Urinary bladder (tissue), 4 donors: Measurements from ENCODE around the gene ADARB2. TPM values are rescaled to one million over a fixed set of nuclear protein-coding genes. Genes with fewer than 3 reads are reported as not detected.

Experiments used
- DNase-seq: peaks from one replicate; pipeline ENCODE4 v3.0.0-alpha.2; 2015; ENCODE audit errors: extremely low spot score
- H3K27ac ChIP-seq: one replicate; pipeline ENCODE4 v1.5.1; 2013; ENCODE audit warnings: low read depth, mild to moderate bottlenecking, moderate library complexity
- H3K36me3 ChIP-seq: one replicate; pipeline ENCODE4 v1.6.1; 2013; ENCODE audit warnings: mild to moderate bottlenecking, moderate library complexity; ENCODE audit not compliant: insufficient read depth
- H3K4me1 ChIP-seq: one replicate; pipeline ENCODE4 v1.6.1; 2013; ENCODE audit warnings: mild to moderate bottlenecking, moderate library complexity; ENCODE audit not compliant: insufficient read depth
- H3K4me3 ChIP-seq: one replicate; pipeline ENCODE4 v1.5.1; 2013; ENCODE audit warnings: low read depth, low read length
- WGBS: extraction: QIAGEN DNeasy Blood & Tissue Kit; methylation state at CpG from one replicate; pipeline ENCODE4 v1.1.7; 2013; 5-methylcytosine and 5-hydroxymethylcytosine counted together
- polyA plus RNA-seq: library from polyadenylated mRNA; stranded (reverse); fragments of 200-250 nt; gene quantifications from one replicate; pipeline ENCODE4 v1.2.3, GENCODE V29; 2013
- total RNA-seq: library from RNA; depleted of rRNA; stranded (reverse); fragments of >200 nt; gene quantifications from one replicate; pipeline ENCODE4 v1.2.3, GENCODE V29; 2014
- donor health status: healthy with polysubstance abuse.
- donor health status: healthy.

The ADARB2 gene
- total and polyA plus RNA-seq, 2 donors = 0.26 to 1.0 TPM

DNA sequence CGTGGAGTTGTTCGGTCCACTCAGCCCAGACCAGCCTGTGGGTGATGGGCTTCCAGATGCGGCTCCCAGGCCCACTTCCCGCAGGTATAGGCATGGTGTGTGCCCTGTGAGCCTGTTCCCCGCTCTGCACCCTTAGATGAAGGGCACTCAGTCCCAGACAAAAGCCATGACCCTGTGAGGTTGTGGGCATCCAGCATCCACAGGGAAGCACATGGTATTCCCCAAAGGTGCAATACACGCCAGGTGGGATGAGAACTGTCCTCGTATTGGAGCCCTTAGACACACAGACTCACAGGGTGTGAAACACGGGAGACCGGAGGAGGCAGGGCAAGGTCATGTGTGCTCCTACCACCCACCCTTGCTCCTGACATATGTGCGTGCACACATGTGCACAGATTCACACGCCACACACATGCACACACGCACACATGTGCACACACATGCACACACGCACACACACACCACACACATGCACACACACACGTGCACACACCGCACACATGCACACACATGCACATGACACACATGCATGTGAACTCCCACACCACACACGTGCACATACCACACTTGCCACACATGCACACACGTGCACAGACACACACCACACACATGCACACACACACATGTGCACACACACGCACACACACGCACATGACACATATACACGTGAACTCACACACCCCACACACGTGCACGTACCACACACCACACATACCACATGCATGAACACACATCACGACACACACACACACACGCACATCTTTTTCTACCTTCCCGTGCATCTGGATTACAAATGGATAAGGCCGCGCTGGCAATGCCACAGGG is 361.8 kb downstream of the ADARB2 start:
- Histone ChIP-seq H3K4me1 (no peaks in the 10 kb centered on the region), H3K36me3 (no peaks in the 10 kb centered on the region), H3K27ac (no peak overlapping the region), H3K4me3 (no peak overlapping the region)
- no peak for DNase-seq
- 87% methylated on average over 27 of the region's 27 CpGs for WGBS

DNA sequence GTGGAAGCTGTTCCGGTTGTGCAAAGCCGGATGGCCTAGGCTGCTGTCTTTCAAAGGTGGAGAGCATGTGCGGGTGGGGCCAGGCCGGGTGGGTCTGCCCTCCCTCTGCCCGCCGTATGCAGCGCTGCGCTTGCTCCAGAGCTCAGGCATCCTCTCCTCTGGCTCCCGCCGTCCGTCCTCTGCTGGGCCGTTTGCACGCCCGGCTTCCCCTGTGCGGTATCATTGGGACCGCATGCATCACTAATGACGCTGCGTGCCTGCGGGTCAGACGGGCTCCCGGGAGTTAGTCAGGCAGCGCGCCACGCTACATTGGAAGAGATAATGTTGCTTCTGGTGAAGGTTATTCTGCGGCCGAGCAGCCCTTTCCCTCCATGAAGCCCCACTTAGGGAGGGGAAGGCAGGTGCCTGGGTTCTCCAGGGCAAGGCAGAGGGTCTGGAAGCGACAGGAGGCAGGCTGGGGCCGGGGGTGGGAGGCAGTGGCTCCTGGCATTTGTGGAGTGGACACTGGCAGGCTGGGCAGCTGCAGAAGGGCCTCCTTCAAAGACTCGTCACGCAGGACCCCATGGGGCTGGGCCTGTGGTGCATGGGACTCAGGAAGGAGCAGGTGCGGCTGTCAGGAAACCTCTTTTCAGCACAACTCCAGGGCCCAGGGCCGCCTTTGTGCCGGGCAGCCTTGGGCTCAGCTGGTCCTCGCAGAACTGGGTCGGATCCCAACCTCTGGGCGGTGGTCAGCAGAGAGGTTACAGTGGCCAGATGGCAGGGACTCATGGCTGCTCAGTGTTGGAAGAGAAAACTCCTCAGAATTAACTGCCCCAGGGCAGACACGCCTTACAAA is 362.6 kb downstream of the ADARB2 start:
- no peak for DNase-seq
- 89% methylated on average over 37 of the region's 37 CpGs for WGBS

DNA sequence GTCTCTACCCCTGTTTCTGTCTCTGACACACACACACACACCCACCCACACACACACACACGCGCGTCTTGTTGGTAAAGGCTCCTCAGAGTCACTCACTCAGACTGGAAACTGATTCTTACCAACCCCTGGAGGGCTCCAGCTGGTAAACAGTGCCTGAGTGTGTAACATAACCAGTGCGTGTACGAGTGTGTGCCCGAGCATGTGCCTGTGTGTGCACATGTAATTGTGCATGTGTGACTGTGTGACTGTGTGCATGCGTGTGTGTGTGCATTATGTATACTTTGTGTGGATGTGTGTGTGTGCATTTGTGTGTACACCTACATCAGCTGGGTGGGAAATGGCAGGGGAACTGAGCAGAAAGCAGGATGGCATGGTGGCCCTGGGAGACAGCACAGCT is 364.0 kb downstream of the ADARB2 start:
- H3K36me3 ChIP-seq = no peaks in the 10 kb centered on the region
- WGBS = 90% methylated on average over 7 of the region's 7 CpGs
- no peak for DNase-seq
- no peak overlapping the region for H3K4me3 ChIP-seq
- H3K27ac ChIP-seq = no peak overlapping the region
- no peaks in the 10 kb centered on the region for H3K4me1 ChIP-seq

More for the DNA sequence above, 362.6 kb downstream of the ADARB2 start:
- no peak overlapping the region for H3K4me3 ChIP-seq
- H3K4me1 ChIP-seq = no peaks in the 10 kb centered on the region
- no peaks in the 10 kb centered on the region for H3K36me3 ChIP-seq
- H3K27ac ChIP-seq = no peak overlapping the region

DNA sequence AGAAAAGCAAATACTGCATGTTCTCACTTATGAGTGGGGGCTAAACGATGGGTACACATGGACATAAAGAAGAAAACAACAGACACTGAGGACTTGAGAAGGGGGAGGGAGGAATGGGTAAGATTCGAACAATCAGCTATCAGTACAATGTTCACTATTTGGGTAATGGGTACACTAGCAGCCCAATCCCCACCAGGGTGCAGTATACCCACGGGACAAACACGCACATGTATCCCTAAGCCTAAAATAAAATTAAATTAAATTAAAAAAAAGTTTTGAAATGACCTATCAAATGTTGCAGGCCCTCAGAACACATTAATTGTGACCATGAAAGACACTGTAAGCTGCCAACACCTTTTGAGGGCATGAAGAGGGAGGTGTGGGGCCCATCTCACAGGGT is 365.1 kb downstream of the ADARB2 start:
- DNase-seq = no peak
- no peak overlapping the region for H3K4me3 ChIP-seq
- H3K36me3 ChIP-seq = no peaks in the 10 kb centered on the region
- no peak overlapping the region for H3K27ac ChIP-seq
- no peaks in the 10 kb centered on the region for H3K4me1 ChIP-seq
- WGBS = 90% methylated on average over 4 of the region's 4 CpGs

DNA sequence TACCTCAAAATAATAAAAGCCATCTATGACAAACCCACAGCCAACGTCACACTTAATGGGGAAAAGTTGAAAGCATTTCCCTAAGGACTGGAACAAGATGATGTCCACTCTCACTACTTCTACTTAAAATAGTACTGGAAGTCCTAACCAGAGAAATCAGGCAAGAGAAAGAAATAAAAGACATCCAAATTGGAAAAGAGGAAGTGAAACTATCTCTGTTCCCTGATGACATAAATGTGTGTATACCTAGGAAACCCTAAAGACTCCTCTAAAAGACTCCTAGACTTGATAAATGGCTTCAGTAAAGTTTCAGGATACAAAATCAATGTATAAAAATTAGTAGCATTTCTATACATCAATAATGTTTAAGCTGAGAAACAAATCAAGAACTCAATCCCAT is 367.0 kb downstream of the ADARB2 start:
- Histone ChIP-seq H3K36me3 (no peaks in the 10 kb centered on the region), H3K27ac (no peak overlapping the region), H3K4me3 (no peak overlapping the region), H3K4me1 (no peaks in the 10 kb centered on the region)
- no peak for DNase-seq
- WGBS = 59% methylated on average over 1 of the region's 1 CpG

DNA sequence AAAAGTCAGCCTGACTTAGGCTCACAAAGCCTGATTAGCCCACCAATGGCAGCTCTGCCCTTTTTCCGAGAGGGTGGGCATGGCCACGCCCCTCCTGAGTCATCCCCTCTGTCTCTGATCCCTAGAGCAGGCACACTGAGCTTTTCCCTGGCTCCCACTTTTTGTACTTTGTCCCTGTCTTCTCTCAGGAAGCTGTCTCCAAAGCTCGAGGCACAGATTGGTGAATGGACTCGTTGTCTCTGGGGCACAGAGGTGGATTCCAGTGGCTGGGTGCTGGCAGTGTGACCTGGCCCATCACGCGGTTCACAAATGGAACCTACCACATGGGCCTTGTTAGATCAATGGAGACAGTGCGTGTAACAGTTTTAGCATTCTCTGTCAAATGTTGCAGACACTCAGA is 367.7 kb downstream of the ADARB2 start:
- Histone ChIP-seq H3K4me1 (no peaks in the 10 kb centered on the region), H3K4me3 (no peak overlapping the region), H3K36me3 (no peaks in the 10 kb centered on the region), H3K27ac (no peak overlapping the region)
- 75% methylated on average over 7 of the region's 7 CpGs for WGBS
- DNase-seq = no peak

DNA sequence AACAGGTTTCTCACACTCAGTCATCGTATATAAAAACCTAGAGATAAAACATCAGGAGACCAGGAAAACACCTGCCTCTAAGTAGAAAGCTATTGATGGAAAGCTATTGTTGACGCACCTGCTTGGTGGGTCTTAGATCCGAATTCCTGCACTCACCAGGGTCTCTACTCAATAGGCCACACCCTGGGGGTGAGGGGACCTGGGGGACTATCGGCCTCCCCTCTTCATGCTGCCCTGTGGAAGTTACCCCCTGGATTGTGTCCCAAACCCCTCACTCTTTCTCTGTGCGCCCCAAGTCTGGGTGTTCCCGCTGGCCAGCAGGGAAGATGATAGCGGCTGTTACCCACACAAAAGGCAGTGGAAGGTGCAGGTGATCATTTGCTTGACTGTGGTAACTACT is 368.1 kb downstream of the ADARB2 start:
- 72% methylated on average over 7 of the region's 7 CpGs for WGBS
- H3K36me3 ChIP-seq = no peaks in the 10 kb centered on the region
- H3K27ac ChIP-seq = no peak overlapping the region
- DNase-seq = no peak
- no peak overlapping the region for H3K4me3 ChIP-seq
- no peaks in the 10 kb centered on the region for H3K4me1 ChIP-seq

DNA sequence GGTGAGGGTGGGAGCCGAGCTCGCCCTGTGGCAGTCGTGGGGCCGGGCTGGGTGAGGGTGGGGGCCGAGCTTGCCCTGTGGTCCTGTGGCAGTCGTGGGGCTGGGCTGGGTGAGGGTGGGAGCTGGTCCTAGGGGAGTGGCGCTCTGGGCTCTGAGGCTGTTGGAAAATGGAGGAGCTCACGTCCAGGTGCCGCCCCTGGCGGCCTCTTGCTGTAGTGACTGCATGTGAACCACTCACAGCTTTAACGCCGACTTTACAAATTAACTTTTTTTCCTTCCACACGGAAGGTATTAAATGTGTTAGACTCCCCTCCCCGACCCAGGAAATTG is 368.5 kb downstream of the ADARB2 start:
- WGBS = 20% methylated on average over 14 of the region's 14 CpGs

DNA sequence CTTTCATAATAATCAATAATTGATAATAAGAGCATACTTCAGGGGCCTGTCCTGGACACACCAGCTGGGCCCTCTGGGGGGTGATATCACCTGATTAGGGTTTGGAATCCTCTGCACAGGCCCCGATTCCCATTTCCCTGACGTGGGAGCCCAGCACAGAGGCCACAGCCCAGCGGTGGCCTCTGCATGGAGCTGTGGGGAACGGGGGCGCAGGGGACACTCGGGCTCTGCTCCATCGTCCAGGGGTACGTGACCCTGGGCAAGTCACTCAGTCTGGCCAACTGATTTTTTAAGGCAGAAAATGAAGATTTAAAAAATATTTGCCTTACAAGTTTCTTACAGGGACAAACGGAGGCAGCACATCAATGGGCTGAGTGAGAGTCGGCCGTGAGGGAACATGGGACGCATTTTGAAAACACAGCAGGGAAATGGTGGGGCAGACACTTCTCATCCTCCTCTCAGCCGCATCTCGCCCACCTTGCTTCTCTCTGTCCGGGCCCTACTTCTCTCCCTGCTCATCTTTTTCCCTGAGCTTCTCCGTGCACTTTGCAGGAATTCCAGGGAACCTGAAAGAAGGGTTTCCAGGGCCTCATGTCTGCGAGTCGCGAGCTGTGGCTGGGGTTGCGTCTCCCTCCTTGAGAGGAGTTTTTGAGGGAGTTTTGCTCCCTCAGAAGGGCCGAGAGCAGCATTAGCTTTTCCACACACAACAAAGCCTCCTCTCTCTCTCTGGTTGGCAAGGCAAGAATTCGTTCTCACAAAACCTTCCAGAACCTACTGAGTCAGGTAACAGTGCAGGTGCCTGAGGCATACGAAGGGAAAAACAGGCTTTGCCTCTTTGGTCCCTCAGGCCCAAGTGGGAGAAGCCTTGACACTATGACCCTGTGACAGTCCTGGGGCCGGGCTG is 369.1 kb downstream of the ADARB2 start:
- DNase-seq = no peak
- H3K4me1 ChIP-seq = no peaks in the 10 kb centered on the region
- 85% methylated on average over 24 of the region's 24 CpGs for WGBS
- H3K4me3 ChIP-seq = no peak overlapping the region
- H3K36me3 ChIP-seq = no peaks in the 10 kb centered on the region
- no peak overlapping the region for H3K27ac ChIP-seq

More for the DNA sequence above, 368.5 kb downstream of the ADARB2 start:
- H3K36me3 ChIP-seq = no peaks in the 10 kb centered on the region
- H3K27ac ChIP-seq = no peak overlapping the region
- no peak overlapping the region for H3K4me3 ChIP-seq
- no peaks in the 10 kb centered on the region for H3K4me1 ChIP-seq
- DNase-seq = no peak

DNA sequence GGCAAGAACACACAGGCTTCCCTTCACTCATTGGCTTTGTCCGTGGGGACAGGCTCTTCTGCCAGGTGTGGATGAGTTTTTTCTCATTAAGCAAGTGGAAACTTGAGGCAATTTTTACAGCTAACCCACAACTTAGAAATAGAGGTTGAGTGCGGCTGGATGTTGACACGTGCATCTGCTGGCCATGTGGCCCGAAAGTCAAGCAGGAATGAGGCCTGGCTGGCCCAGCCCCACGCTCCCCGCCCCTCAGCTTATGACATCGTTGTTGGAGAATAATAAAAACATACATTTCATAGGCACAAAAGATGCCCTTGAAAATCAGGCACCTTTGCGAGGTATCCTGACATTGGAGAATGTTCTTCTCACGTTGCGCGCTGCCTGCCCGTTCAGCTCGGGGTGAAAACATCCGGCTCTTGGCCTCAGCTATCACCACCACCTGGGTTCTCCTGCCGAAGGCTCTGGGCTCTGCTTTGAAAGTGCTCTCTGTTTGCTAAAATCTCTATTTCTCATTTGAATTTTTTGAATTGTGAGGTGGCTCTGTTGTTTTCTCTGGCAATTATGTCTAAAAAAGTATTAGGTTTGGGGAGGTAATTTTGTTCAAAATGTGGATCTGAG is 370.4 kb downstream of the ADARB2 start:
- no peak for DNase-seq
- Histone ChIP-seq H3K27ac (no peak overlapping the region), H3K4me1 (no peaks in the 10 kb centered on the region), H3K36me3 (no peaks in the 10 kb centered on the region), H3K4me3 (no peak overlapping the region)
- 90% methylated on average over 15 of the region's 15 CpGs for WGBS

DNA sequence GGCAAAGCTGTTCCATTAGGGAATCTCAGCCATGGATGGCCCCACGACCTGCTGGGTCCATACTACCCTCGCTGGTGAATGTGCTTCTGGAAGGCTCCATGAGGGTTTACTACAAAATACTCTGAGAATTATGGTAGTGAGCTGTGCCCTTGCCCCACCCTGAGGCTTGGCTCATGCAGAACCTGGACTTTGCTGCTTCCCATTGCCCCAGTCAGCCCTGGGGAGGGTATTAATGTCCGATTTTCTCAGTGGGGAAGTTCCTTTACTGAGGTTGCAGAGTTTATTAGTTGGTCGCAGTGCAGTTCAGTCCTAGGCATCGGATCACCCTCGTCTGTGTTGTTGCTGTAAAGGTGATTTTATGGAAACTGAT is 371.0 kb downstream of the ADARB2 start:
- H3K4me3 ChIP-seq = no peak overlapping the region
- no peak overlapping the region for H3K27ac ChIP-seq
- no peaks in the 10 kb centered on the region for H3K36me3 ChIP-seq
- 87% methylated on average over 6 of the region's 6 CpGs for WGBS
- DNase-seq = no peak
- no peaks in the 10 kb centered on the region for H3K4me1 ChIP-seq

DNA sequence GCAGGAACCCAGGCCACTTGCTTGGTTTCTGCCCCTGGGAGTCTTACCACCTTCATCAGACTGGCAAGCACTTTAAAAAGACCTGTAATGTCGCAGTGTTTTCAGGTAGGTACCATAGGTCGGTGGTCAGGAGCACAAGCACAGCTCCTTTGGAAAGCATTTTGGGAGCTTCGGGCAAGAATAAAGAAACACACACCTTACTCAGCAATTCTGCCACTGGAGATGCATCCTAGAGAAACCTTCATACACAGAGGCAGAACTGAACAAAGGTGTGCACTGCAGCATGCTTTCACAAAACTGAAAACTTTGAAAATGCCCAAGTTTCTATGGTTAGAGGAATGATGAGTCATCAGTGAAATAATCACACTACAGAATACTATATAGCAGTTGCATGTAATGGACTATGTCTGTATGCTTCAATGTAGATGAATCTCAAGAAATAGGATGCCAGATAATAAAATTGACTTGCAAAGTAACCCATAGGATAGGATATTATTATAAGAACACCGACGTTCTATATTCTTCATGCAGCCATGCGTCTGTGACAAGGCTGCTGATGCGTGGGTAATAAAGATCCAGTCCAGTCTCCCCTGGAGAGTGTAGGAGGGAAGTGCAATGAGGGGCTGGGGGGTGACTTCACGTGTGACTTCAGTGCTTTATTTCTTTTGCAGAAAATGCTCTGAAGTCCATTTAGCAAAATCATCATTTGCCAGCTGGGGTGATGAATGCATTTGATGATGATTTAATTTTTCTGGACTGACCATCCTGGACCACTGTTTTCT is 371.6 kb downstream of the ADARB2 start:
- no peaks in the 10 kb centered on the region for H3K36me3 ChIP-seq
- H3K4me1 ChIP-seq = no peaks in the 10 kb centered on the region
- H3K4me3 ChIP-seq = no peak overlapping the region
- 91% methylated on average over 8 of the region's 8 CpGs for WGBS
- H3K27ac ChIP-seq = no peak overlapping the region
- DNase-seq = no peak
